ENCODE measurements around the gene MRPL55.

MRPL55 gene

GRCh38 chr1:228109073-228109961 is at the start of gene MRPL55:
Gene MRPL55 (minus strand): TSS chr1:228109299. CDS start chr1:228108260, 1,039 bp downstream.
- peak; percentile 98 for DNase-seq (ENCODE audit: low spot score)

- DNase-seq (ENCODE audit: low spot score): no peak
These were observed 49.3 kb upstream of the MRPL55 start for GRCh38 chr1:228158151-228159007.

GRCh38 chr1:228157729-228158126 is 48.6 kb upstream of the MRPL55 start:
- DNase-seq (ENCODE audit: low spot score): no peak

GRCh38 chr1:228156941-228157728 is 48.0 kb upstream of the MRPL55 start:
- DNase-seq (ENCODE audit: low spot score): no peak

- no peak for DNase-seq (ENCODE audit: low spot score)
These were observed 47.4 kb upstream of the MRPL55 start for GRCh38 chr1:228156515-228156881.

- no peak for DNase-seq (ENCODE audit: low spot score)
These were observed 46.8 kb upstream of the MRPL55 start for GRCh38 chr1:228155596-228156514.

- DNase-seq (ENCODE audit: low spot score): no peak
These were observed 45.8 kb upstream of the MRPL55 start for GRCh38 chr1:228154670-228155571.

GRCh38 chr1:228154021-228154669 is 45.0 kb upstream of the MRPL55 start:
- no peak for DNase-seq (ENCODE audit: low spot score)

- no peak for DNase-seq (ENCODE audit: low spot score)
These were observed 43.8 kb upstream of the MRPL55 start for GRCh38 chr1:228152918-228153258.

GRCh38 chr1:228152097-228152917 is 43.2 kb upstream of the MRPL55 start:
- DNase-seq (ENCODE audit: low spot score): no peak

GRCh38 chr1:228151180-228151925 is 42.3 kb upstream of the MRPL55 start:
- no peak for DNase-seq (ENCODE audit: low spot score)

GRCh38 chr1:228150461-228151179 is 41.5 kb upstream of the MRPL55 start:
- DNase-seq (ENCODE audit: low spot score): peak; percentile 82

- DNase-seq (ENCODE audit: low spot score): peak; percentile 37
These were observed 41.0 kb upstream of the MRPL55 start for GRCh38 chr1:228150120-228150460.

- DNase-seq (ENCODE audit: low spot score): peak; percentile 84
These were observed 40.5 kb upstream of the MRPL55 start, which contains the start of gene GJC2 for GRCh38 chr1:228149406-228150119. Gene GJC2 (plus strand): TSS chr1:228149930. CDS start chr1:228157759, 7,829 bp downstream.

- DNase-seq (ENCODE audit: low spot score): no peak
These were observed 39.9 kb upstream of the MRPL55 start for GRCh38 chr1:228148935-228149405.

GRCh38 chr1:228148196-228148861 is 39.2 kb upstream of the MRPL55 start:
- no peak for DNase-seq (ENCODE audit: low spot score)

All from globus pallidus (tissue), 1 donor.